Liver (tissue), 9 donors: ENCODE data around the gene HNRNPL. TPM values are rescaled to one million over a fixed set of nuclear protein-coding genes. Genes with fewer than 3 reads are reported as not detected.
"Not testable (repeated sequence)": the region's sequence is repeated elsewhere in the genome, so short reads cannot be mapped to it uniquely, and the experiment has no call there.

Experiments used
- DNase-seq: peaks from one replicate; pipeline ENCODE4 v3.0.0-alpha.2; 2017; ENCODE audit warnings: low spot score
- H3K27ac ChIP-seq, 2 donors: one replicate each; pipeline ENCODE4 v1.7.0; 2013; ENCODE audit warnings: inconsistent platforms in 2 of 2, low read length in 2 of 2, control low read depth in 1 of 2, low read depth in 1 of 2, mild to moderate bottlenecking in 1 of 2
- H3K27me3 ChIP-seq, 4 donors: one replicate each; pipeline versions ENCODE4 v1.6.1 to v1.7.0; 2013; ENCODE audit warnings: low read length in 3 of 4, inconsistent platforms in 1 of 4, mild to moderate bottlenecking in 1 of 4, moderate library complexity in 1 of 4; ENCODE audit not compliant: control insufficient read depth in 4 of 4, insufficient read depth in 4 of 4
- H3K36me3 ChIP-seq, 4 donors: one replicate each; pipeline versions ENCODE4 v1.6.1 to v1.7.0; 2013; ENCODE audit warnings: low read length in 3 of 4, mild to moderate bottlenecking in 3 of 4, low read depth in 1 of 4, moderate library complexity in 1 of 4; ENCODE audit not compliant: control insufficient read depth in 4 of 4, insufficient read depth in 3 of 4
- H3K4me1 ChIP-seq, 4 donors: one replicate each; pipeline versions ENCODE4 v1.6.1 to v1.7.0; 2013; ENCODE audit warnings: low read length in 3 of 4, mild to moderate bottlenecking in 3 of 4, moderate library complexity in 1 of 4; ENCODE audit not compliant: control insufficient read depth in 4 of 4, insufficient read depth in 4 of 4
- H3K4me3 ChIP-seq, 3 donors: one replicate each; pipeline versions ENCODE4 v1.6.1 to v1.7.0; 2013; ENCODE audit warnings: low read length in 3 of 3, control low read depth in 1 of 3, low read depth in 1 of 3, mild to moderate bottlenecking in 1 of 3
- H3K9ac ChIP-seq, 2 donors: one replicate each; pipeline ENCODE4 v1.7.0; 2013; ENCODE audit warnings: low read length in 2 of 2, mild to moderate bottlenecking in 2 of 2, moderate library complexity in 2 of 2, control low read depth in 1 of 2, low read depth in 1 of 2
- H3K9me3 ChIP-seq, 4 donors: one replicate each; pipeline versions ENCODE4 v1.6.1 to v1.7.0; 2013; ENCODE audit warnings: low read length in 3 of 4; ENCODE audit not compliant: control insufficient read depth in 4 of 4
- ATF3 ChIP-seq: IDR thresholded peaks from 2 replicates; pipeline ENCODE4 v1.6.1; 2016; ENCODE audit warnings: antibody characterized with exemption
- CTCF ChIP-seq: fragments of 150-350 bp; IDR thresholded peaks from 2 replicates; pipeline ENCODE4 v1.5.1; 2017; ENCODE audit warnings: improper control_type of control experiment, low read depth, low read length; ENCODE audit not compliant: missing input control
- EGR1 ChIP-seq, 2 donors: IDR thresholded peaks; 2 replicates each; pipeline ENCODE4 v1.6.1; 2016 to 2018; ENCODE audit warnings: antibody characterized with exemption in 2 of 2, low read depth in 2 of 2
- HNF4A ChIP-seq, 2 donors: conservative IDR thresholded peaks; 2 replicates each; pipeline ENCODE4 v1.6.1; 2016; ENCODE audit warnings: antibody characterized with exemption in 2 of 2, mild to moderate bottlenecking in 2 of 2
- NR2F2 ChIP-seq: IDR thresholded peaks from 2 replicates; pipeline ENCODE4 v1.6.1; 2016; ENCODE audit warnings: antibody characterized with exemption
- RAD21 ChIP-seq, 2 donors: IDR thresholded peaks; 2 replicates each; pipeline ENCODE4 v1.6.1; 2016; ENCODE audit warnings: antibody characterized with exemption in 2 of 2, mild to moderate bottlenecking in 2 of 2
- REST ChIP-seq: IDR thresholded peaks from 2 replicates; pipeline ENCODE4 v1.6.1; 2016; ENCODE audit warnings: antibody characterized with exemption, mild to moderate bottlenecking
- RXRA ChIP-seq, 2 donors: IDR thresholded peaks; 2 replicates each; pipeline ENCODE4 v1.6.1; 2017 to 2018; ENCODE audit warnings: antibody characterized with exemption in 2 of 2, mild to moderate bottlenecking in 1 of 2
- SP1 ChIP-seq: IDR thresholded peaks from 2 replicates; pipeline ENCODE4 v1.6.1; 2018; ENCODE audit warnings: antibody characterized with exemption, mild to moderate bottlenecking
- WGBS: extraction: QIAGEN DNeasy Blood & Tissue Kit; methylation state at CpG from one replicate; pipeline ENCODE4 v1.1.7; 2013; 5-methylcytosine and 5-hydroxymethylcytosine counted together
- polyA plus RNA-seq, 2 donors: library from polyadenylated mRNA; stranded (reverse) in 1 of 2; unstranded in 1 of 2; fragments of 200-250 nt in 1 of 2; fragments of >200 nt in 1 of 2; fragmentation: Nextera tagmentation in 1 of 2; extraction: Ambion mirVana in 1 of 2; gene quantifications; one replicate each; pipeline versions ENCODE4 v1.2.1 to v1.2.3, GENCODE V29; 2013 to 2015
- total RNA-seq, 2 donors: library from RNA; depleted of rRNA; stranded (reverse); fragments of >200 nt; gene quantifications; one replicate each; pipeline ENCODE4 v1.2.3, GENCODE V29; 2014
- donor health status: healthy.
- donor health status: healthy.
- donor health status: healthy.
- donor health status: healthy.
- donor health status: healthy.

HNRNPL gene
- total and polyA plus RNA-seq, 4 donors: 50.4 to 166 (median 95.6) TPM

- 33% methylated on average over 4 of the region's 4 CpGs for WGBS
- Histone ChIP-seq H3K27me3 (no peaks in the 10 kb centered on the region), H3K4me3 (peak overlapping the region in 1 of 3 donors; percentile 65), H3K36me3 (peaks cover 4 to 15% (median 8%) of the 10 kb centered on the region in 4 donors), H3K9me3 (no peaks in the 10 kb centered on the region), H3K9ac (no peak overlapping the region), H3K4me1 (peaks cover 8 to 44% (median 24%) of the 10 kb centered on the region in 4 donors), H3K27ac (peak overlapping the region; percentile 97 to 99)
- TF ChIP-seq EGR1 (IDR thresholded peaks at IDR 0.05; ENCODE audit: low read depth in 2 of 2) (no peak), RXRA (IDR thresholded peaks at IDR 0.05) (peak in 1 of 2 donors; percentile 62), HNF4A (conservative IDR thresholded peaks at IDR 0.05) (peak; percentile 47 to 49), REST (no peak), NR2F2 (peak; percentile 51)
- no peak for DNase-seq
Observed at GRCh38 chr19:38830039-38830733, 19.6 kb downstream of the HNRNPL start.

- H3K36me3 ChIP-seq: peaks cover 4 to 15% (median 10%) of the 10 kb centered on the region in 4 donors
- H3K9me3 ChIP-seq, H3K27me3 ChIP-seq, H3K9ac ChIP-seq, DNase-seq, H3K4me3 ChIP-seq: not testable (repeated sequence)
- peak; percentile 13 for TF ChIP-seq SP1
- peak; percentile 46 to 50 for TF ChIP-seq RAD21 (IDR thresholded peaks at IDR 0.05)
- TF ChIP-seq CTCF: peak; percentile 32
- TF ChIP-seq RXRA (IDR thresholded peaks at IDR 0.05): peak; percentile 24 to 43
- peak in 1 of 2 donors; percentile 27 for TF ChIP-seq HNF4A (conservative IDR thresholded peaks at IDR 0.05)
- peak; percentile 85 for TF ChIP-seq ATF3
- WGBS: 73% methylated on average over 7 of the region's 7 CpGs
- peak overlapping the region in 1 of 2 donors; percentile 97 for H3K27ac ChIP-seq
- H3K4me1 ChIP-seq: peaks cover 8 to 44% (median 24%) of the 10 kb centered on the region in 4 donors
Observed at GRCh38 chr19:38829203-38829602, 20.6 kb downstream of the HNRNPL start.
